ENCODE results near the gene OR52N2.

The OR52N2 gene

GRCh38 chr11:5865826-5866225, 57.1 kb downstream of the OR52N2 start:
- TF ChIP-seq CTCF (IDR thresholded peaks at IDR 0.05; ENCODE audit: low read depth, low read length): no peak
- in situ Hi-C loops (cut with HindIII; ENCODE audit: low sequenced_read_pairs): no loop called here
- no peak for DNase-seq (ENCODE audit: low read depth, low spot score)
- no peak overlapping the region for H3K4me3 ChIP-seq (ENCODE audit: low read depth, low read length)

All from astrocyte of the spinal cord (primary cell).